GM19239 (cell line): ENCODE measurements around the gene ADAMTS17.

Experiments
- DNase-seq: peaks from one replicate; pipeline ENCODE4 v3.0.0; 2011; ENCODE audit warnings: low spot score; ENCODE audit not compliant: insufficient read length
- FAIRE-seq: peaks from 2 replicates; lab custom pipeline; 2011; peaks lifted over from hg19 to GRCh38; lab: Jason Lieb, UNC

Gene ADAMTS17

DNA sequence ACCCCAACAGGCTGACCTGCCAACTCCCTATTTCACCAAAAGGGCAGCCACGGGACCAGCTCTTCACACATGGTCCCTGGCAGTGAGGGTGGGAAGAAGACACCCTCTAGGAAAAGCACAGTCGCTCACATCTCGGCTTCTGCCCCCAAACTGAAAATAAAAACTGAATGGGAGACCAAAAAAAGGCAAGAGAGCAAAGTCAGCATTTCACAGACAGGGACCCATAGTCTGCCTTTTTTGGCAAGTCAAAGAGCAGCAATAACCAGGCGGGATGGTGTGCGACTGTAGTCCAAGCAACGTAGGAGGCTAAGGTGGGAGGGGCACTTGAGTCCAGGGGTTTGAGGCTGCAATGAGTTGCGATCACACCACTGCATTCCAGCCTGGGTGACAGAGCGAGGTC, 154.1 kb downstream of the ADAMTS17 start:
- no peak for FAIRE-seq
- DNase-seq: no peak

DNA sequence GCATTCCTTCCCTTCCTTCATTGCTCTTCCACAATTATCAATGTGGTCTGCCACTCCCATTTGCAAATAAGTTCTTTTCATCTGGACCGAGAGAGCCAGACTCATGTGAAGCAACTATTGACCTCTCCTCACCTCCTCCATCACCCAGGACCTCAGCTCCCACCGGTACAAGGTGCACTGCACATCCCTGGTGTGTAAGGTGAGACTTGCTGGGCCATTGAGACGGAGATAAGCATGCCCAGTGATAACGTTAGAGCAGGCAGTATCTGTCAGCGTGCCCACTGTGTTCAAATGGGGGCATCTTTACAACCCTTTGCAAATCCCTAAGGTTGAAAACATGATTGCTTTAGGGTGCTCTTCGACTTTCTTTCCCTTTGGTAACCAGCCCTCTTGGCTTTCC, 154.8 kb downstream of the ADAMTS17 start:
- FAIRE-seq (no peak), DNase-seq (no peak)

GRCh38 chr15:100186366-100186765, 155.4 kb downstream of the ADAMTS17 start:
- FAIRE-seq (no peak), DNase-seq (no peak)

GRCh38 chr15:100183921-100184495, 157.8 kb downstream of the ADAMTS17 start:
- FAIRE-seq (no peak), DNase-seq (no peak)

- FAIRE-seq (no peak), DNase-seq (no peak)
Measured at GRCh38 chr15:100180921-100181320, 160.9 kb downstream of the ADAMTS17 start.

DNA sequence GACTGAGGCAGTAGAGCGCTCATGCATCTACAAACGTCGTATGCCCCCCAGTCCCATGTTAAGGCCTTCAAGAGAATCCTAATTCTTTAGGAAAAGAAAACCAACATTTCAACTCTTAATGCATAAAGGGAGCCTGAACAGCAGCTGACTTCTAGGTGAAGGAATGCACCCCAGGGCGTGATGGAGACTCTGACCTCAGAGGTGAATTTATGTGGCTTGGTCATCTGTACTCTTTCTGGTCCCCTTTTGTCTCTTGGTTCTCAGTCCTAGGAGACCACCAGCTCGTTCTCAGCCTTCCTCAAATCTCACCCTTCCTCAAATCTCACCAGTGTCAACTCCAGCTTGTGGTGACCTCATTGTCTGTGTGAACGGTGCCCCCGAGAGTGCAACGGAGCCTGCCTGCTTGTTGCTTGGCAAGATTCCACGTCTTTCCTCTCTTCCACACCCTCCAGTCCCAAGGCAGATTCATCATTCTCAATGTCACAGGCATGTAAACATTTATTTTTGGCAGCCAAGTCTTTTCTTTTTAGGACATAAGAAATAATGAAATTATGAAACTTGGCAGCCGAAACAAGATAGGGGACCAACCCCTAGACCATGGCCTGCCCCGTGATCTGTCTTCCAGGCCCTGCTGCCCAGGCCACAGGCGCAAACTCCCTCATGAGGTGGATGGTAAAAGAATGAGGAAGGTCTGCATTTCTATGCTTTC, 166.2 kb downstream of the ADAMTS17 start:
- no peak for DNase-seq
- FAIRE-seq: no peak

DNA sequence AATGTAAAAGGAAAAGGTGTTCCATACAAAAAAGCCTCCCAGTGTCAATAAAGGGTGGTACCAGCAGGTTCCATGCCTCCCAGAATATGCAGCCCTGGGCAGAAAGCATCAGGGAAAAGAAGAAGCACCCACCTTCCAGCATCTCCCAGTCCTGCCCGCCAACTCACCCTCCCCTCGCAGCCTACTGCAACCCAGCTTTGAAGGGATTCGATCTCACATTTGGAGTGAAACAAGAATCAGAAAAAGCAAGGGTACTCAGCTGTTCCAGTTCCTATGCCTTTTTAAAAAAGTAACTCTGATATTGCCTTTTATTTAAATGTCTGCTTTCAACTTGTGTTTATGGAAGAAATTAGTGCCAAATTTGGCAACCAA, 166.9 kb downstream of the ADAMTS17 start:
- no peak for DNase-seq

DNA sequence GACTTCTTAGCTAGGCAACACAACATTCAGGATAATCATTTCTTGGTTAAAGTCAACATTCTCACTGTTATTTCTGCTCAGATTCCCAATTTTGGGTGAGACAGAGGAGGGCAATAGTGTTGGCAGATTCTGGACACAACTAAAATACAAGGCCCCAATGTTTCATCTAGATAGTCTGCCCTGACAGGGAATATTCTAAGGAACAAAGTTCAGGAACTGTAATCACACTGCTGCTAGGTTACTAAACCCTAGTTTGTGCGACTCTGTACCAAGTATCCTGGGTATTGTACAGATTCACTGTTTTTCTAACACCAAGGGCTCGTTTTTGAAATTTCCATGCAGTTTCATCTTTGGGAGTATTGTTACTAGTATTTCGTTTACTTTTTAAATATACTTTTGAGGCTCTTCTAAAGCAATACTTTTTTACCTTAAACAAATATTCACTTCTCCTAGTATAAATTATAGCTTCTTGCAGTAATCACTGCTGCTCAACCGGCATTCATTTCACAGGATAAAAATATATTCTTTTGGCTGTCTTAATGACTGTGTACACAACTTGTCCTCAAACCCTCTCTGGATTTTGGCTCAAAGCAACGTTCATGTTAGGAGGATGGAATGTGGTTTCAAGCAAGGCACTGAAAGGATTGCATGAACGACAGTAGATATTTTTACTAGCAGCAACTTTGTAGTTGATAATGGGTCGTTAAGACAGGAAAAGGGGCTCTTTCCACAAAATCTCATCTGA, 167.4 kb downstream of the ADAMTS17 start:
- DNase-seq: no peak
- FAIRE-seq: no peak

More for the DNA sequence above, 166.9 kb downstream of the ADAMTS17 start:
- no peak for FAIRE-seq

GRCh38 chr15:100172356-100173024, 169.3 kb downstream of the ADAMTS17 start:
- DNase-seq: no peak
- FAIRE-seq: no peak

DNA sequence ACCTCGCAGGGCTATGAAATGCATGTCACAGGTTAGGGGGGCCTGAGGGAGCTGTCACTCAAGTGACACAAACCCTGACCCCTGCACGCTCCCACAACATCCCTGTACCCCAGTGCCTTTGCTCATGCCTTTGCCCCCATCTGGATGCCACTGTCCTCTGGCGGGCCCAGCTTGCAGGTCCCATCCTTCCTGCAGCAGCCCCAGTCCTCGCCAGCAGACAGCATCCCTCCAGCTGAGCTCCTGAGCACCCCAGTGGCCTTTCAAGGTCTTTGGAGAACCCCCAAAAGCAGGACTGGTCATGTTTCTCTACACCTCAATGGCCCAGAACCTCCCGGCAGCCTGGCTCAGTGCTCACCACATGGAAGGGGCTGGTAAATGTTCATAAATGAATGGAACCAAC, 170.4 kb downstream of the ADAMTS17 start:
- FAIRE-seq (no peak), DNase-seq (no peak)

DNA sequence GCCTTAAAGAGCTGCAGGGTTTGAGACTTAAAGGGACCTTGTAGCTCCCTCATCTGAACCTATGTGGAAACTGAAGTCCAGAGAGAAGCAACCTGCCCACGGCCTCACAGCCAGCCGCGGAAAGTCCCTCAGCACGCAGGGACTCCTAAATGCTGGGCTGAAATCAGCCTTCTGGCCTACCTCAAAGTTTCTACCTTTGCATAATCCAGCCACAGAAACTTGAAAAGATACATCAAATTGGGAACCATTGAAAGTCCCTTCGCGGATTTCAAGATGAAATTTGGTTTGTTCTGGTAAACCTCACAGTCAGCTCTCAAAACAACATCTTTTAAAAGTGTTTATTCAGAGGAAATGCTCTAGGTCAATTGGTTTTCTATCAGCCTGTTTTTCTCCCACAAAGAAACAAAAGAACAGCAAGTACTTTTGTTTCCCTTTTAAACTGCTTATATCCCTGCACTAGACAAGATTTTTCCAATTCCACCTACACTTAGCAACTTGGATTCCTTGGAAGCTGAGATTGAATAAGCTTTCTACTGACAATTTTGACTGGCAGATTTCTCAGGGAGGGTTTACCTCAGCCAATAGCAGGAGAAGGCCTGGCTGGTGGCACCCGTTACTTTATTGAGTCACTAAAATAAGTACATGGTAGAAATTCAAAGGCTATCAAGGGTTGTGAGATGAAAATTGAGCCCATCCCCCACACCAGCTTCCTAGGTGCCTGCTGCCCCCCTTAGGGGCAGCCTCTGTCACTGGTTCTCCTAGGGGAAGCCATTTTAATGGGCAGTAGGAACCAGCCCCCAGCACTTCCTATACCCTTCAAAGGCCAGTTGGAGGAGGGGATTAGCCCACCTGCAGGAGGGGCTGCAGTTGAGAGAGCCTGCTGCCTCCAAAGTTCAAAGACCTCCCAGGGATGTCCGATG, 171.2 kb downstream of the ADAMTS17 start:
- FAIRE-seq (no peak), DNase-seq (no peak)

- DNase-seq: no peak
- no peak for FAIRE-seq
Measured at GRCh38 chr15:100169615-100170290, 172.0 kb downstream of the ADAMTS17 start.

DNA sequence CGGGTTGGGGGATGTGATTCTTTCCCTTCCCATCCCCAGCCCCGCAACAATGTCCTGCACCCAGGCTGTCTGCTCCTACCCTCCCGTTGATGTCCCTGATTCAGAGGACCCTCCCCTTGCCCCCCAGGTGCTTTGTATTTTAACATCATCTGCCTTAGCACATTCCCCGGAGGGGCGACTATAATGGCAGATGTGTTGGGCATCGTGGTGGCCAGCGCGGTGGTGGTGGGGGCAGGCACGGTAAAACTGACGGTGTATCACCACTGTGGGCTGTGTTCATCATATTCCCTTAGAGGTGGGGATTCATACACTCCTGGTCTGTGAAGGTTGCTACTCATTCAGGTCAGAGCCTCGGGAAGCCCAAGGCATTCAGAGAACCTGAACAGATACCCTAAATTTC, 173.0 kb downstream of the ADAMTS17 start:
- no peak for FAIRE-seq
- no peak for DNase-seq

- FAIRE-seq (no peak), DNase-seq (no peak)
Measured at GRCh38 chr15:100167884-100168375, 173.8 kb downstream of the ADAMTS17 start.

GRCh38 chr15:100166313-100166712, 175.5 kb downstream of the ADAMTS17 start:
- FAIRE-seq (no peak), DNase-seq (no peak)

DNA sequence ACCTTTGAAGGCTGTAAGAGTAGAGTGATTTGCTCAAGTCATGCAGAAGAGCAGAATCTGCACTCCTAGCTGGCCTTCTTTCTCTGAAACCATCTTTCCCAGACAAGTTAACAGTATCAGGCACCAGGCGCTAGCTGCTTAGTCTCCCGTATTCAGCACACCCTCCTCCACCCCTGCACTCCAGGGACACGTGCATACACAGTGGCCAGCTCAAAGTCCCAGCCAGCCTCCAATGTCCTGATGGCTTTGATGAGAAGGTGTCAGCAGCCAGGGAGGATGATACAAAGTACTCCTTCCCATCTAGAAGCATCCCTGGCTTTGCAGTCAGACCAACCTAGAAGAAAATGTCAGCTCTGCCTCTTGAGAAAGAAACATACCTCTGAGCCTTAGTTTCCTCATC, 177.8 kb downstream of the ADAMTS17 start:
- FAIRE-seq: no peak
- no peak for DNase-seq

DNA sequence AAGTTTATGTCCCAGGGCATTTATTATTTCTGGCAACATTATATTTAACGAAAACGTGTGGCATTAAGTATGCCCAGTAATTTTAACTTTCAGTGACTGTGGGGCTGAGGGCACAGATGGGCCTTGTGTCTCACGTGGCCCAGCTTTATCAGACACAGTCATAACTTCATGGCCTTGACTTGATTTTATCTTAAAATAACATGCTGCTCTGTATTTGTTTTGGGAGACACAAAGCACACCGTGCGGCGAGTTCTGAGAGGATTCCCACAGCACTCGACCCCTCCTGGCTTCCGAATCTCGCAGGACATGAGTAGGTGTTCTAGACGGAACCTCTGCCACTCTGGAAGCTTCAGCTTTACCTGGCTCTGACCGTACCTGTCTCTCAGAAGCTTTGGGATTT, 180.8 kb downstream of the ADAMTS17 start:
- no peak for FAIRE-seq
- DNase-seq: no peak

DNA sequence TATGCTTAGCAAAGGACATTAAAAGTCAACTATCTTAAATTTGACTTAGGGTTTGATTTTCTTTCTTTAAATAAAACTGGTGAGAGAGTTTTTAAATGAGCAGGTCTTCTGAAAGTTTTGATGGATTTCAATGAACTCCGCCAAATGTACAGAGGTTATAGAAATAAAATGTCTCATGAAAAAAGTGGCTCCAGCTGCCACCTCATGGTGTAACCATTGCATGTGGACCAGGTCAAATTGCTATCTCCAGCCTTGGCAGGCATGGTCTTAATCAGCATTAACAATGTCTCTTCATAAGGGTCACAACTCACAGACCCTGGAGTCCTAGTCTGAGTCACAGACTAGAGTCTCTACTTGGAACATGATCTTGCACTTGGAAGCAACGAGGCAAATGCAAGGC, 182.3 kb downstream of the ADAMTS17 start:
- FAIRE-seq (no peak), DNase-seq (no peak)

DNA sequence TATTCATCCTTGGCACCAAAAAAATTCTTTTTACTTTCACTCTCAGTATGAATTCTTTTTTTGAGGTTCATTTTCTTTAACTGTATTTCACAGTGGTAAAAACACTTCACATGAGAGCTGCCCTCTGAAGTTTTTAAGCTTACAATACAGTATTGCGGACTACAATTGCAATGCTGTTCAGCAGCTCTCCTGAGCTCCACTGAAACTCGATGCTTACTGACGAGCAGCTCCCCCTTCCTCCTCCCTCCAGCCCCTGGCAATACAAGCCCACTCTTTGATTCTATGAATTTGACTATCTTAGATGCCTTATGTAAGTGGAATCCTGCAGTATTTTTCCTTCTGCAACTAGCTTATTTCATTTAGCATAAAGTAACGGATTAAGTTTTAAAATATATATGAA, 183.4 kb downstream of the ADAMTS17 start:
- no peak for FAIRE-seq

More for the DNA sequence above, 183.4 kb downstream of the ADAMTS17 start:
- DNase-seq: no peak
